ENCODE measurements around the gene KCTD7. TPM values are rescaled to one million over a fixed set of nuclear protein-coding genes. Genes with fewer than 3 reads are reported as not detected.
"Not testable (repeated sequence)": the region's sequence is repeated elsewhere in the genome, so short reads cannot be mapped to it uniquely, and the experiment has no call there.

KCTD7 gene
- total RNA-seq, 1 donor from 2014 or later: 33.8 TPM

DNA sequence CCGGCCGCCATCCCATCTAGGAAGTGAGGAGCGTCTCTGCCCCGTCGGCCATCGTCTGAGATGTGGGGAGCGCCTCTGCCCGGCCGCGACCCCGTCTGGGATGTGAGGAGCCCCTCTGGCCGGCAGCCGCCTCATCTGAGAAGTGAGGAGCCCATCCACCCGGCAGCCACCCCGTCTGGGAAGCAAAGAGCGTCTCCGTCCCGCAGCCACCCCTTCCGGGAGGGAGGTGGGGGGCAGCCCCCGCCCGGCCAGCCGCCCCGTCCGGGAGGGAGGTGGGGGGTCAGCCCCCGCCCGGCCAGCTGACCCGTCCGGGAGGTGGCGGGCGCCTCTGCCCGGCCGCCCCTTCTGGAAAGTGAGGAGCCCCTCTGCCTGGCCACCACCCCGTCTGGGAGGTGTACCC, 14.1 kb upstream of the KCTD7 start:
- not testable (repeated sequence) for DNase-seq (ENCODE audit: low spot score in 2 of 2); FAIRE-seq

GRCh38 chr7:66615699-66616098, 13.0 kb upstream of the KCTD7 start:
- FAIRE-seq: no peak
- no peak for DNase-seq (ENCODE audit: low spot score in 2 of 2)

DNA sequence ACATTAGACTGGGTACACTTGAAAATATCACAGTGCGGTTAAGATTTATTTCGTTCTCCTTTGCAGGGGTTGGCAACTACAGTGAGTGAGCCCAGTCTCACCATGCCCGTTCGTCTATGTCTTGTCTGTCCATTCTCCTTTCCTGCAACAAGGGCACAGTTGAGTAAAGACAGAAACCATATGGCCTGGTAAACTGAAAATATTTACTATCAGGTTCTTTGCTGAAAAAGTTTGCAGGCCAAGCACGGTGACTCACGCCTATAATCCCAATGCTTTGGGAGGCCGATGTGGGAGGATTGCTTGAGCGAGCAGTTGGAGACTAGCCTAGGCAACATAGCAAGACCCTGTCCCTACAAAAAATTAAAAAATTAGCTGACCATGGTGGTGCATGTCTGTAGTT, 11.4 kb upstream of the KCTD7 start:
- FAIRE-seq: no peak
- no peak for DNase-seq (ENCODE audit: low spot score in 2 of 2)

- FAIRE-seq; DNase-seq (ENCODE audit: low spot score in 2 of 2): not testable (repeated sequence)
These were observed 9.2 kb upstream of the KCTD7 start for GRCh38 chr7:66619341-66619948.

DNA sequence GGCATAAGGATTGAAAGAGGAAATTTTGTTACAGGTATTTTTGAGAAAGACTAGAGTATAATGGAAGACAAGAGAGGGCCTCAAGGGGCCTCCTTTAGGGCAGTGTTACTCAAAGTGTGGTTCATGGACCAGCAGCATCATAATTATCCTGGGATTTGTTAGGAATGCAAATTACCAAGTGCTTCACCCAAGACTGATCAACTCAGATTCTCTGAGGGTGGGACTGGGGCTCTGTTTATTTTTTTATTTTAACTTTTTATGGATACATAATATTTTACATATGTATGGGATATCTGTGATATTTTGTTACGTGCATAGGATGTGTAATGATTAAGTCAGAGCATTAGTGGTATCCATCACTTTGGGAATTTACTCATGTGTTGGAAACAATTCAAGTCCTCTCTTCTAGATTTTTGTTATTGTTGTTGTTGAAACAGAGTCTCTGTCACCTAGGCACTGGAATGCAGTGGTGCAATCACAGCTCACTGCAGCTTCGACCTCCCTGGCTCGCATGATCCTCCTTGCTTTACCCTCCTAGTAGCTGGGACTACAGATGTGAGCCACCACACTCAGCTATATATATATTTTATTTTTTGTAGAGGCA, 2.2 kb upstream of the KCTD7 start:
- no peak for FAIRE-seq

GRCh38 chr7:66627151-66627681, 1.5 kb upstream of the KCTD7 start:
- DNase-seq (ENCODE audit: low spot score in 2 of 2) (no peak), FAIRE-seq (no peak)

More for the DNA sequence above, 2.2 kb upstream of the KCTD7 start:
- no peak for DNase-seq (ENCODE audit: low spot score in 2 of 2)

DNA sequence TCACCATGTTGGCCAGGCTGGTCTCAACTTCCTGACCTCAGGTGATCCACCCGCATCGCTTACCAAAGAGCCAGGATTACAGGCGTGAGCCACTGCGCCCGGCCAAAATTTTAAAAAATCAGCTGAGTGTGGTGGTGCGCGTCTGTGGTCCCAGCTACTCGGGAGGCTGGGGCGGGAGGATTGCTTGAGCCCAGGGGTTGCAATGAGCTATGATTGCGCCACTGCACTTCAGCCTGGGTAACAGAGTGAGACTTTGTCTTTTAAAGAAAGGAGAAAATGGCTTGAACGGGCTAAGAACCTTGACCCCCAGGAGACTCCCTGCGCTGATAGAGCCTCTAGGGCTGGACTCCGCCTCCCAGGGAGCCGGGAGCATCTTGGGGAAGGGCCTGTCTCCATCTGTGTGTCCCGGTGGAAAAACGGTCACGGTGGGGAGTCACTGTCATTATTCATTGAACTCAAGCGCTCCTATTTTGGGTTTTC, 760 bp upstream of the KCTD7 start:
- no peak for DNase-seq (ENCODE audit: low spot score in 2 of 2)
- FAIRE-seq: no peak

- FAIRE-seq (no peak), DNase-seq (ENCODE audit: low spot score in 2 of 2) (no peak)
These were observed 761 bp downstream of the KCTD7 start for GRCh38 chr7:66629222-66630062.

DNA sequence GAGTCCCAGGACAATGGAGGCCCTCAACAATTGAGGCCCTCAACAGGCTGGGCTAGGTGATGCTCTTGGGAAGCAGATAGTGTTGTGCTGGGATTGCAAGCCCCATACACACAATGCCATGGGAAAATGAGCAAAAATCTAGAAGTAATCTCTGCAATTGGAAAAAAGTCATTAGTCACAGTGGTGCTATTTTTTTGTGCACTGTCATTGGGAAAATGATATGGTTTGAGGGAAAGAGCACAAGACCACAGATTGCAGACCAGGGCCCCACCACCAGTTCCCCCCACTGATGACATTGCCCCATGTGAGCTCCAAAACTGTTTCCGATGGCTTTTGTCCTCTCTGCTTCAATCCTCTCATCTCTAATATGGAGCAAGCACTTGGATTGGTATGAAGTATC, 1.9 kb downstream of the KCTD7 start:
- FAIRE-seq: no peak
- DNase-seq (ENCODE audit: low spot score in 2 of 2): no peak

GRCh38 chr7:66631471-66631870, 2.8 kb downstream of the KCTD7 start:
- DNase-seq (ENCODE audit: low spot score in 2 of 2) (no peak), FAIRE-seq (no peak)

DNA sequence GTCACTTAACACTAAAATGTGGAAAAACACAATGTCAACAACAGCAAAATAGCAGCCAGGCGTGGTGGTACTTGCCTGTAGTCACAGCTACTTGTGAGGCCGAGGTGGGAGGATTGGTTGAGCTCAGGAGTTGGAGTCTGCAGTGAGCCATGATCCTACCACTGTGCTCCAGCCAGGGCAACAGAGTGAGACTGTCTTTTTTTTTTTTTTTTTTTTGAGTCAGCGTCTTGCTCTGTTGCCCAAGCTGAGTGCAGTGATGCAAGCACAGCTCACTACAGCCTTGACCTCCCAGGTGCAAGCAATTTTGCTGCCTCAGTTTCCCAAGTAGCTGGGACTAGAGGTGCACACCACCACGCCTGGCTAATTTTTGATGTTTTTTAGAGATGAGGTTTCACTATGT, 6.1 kb downstream of the KCTD7 start:
- no peak for DNase-seq (ENCODE audit: low spot score in 2 of 2)
- FAIRE-seq: no peak

DNA sequence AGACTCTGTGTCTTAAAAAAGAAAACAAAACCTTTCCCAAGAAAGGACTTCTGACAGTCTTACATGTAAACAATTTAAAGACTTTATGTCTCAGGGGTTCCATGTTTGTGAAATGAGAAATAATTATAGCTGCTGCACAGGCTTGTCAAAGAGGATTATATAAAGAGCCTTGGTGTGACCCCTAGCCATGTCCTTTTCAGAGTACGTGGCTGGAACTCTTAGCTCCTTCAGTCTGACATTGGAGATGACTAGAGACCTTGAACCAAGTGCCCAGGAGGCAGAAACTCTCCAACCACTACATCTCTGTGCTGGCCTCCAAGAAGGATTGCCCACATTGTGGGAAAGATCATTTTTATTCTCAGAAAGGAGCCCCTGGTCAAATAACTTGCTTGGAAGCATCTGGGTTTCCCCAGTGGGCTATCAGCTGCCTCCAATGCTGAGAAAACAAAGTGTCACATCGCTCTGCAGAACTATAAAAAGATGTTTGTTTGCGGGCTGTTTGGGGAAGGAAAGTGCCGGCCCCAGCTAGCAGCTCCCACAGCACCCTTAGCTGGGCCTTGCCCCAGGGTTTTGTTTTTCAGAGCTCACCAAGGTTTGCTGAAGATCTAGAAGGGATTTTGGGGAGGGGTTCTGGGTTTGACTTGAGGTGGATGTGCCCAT, 6.8 kb downstream of the KCTD7 start:
- DNase-seq (ENCODE audit: low spot score in 2 of 2); FAIRE-seq: not testable (repeated sequence)

GRCh38 chr7:66635982-66636546, 7.4 kb downstream of the KCTD7 start:
- not testable (repeated sequence) for DNase-seq (ENCODE audit: low spot score in 2 of 2); FAIRE-seq

DNA sequence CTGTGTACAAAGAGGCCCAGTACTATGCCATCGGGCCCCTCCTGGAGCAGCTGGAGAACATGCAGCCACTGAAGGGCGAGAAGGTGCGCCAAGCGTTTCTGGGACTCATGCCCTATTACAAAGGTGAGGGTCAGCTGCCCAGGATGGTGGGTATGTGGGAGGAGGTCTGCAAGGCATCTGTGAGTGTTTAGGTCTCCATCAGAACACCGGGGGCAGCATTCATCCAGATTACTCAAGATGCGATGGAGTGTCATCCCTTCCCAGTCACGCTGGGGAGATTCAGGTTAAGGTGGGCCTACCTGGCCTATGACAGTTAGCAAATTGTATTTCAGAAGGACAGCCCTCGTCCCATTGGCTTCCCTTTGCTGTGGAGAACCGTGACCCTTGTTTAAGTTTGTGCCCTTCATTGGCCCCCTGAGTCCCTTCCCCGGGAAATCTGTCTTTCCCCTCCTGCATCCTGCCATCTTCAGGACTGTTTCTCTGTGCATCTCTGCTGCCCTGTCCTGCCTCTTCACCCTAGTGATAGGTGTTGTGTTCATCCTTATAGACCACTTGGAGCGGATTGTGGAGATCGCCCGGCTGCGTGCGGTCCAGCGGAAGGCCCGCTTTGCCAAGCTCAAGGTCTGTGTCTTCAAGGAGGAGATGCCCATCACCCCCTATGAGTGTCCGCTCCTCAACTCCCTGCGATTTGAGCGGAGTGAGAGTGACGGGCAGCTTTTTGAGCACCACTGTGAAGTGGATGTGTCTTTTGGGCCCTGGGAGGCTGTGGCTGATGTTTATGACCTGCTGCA, 9.8 kb downstream of the KCTD7 start:
- DNase-seq (ENCODE audit: low spot score in 2 of 2) (no peak), FAIRE-seq (no peak)

GRCh38 chr7:66639773-66640172, 11.1 kb downstream of the KCTD7 start:
- FAIRE-seq: no peak
- DNase-seq (ENCODE audit: low spot score in 2 of 2): no peak

- DNase-seq (ENCODE audit: low spot score in 2 of 2): no peak
- FAIRE-seq: no peak
These were observed 12.3 kb downstream of the KCTD7 start for GRCh38 chr7:66640802-66641525.

GRCh38 chr7:66641526-66641871, 12.8 kb downstream of the KCTD7 start:
- FAIRE-seq (no peak), DNase-seq (ENCODE audit: low spot score in 2 of 2) (no peak)

GRCh38 chr7:66642186-66642585, 13.5 kb downstream of the KCTD7 start:
- FAIRE-seq: no peak
- no peak for DNase-seq (ENCODE audit: low spot score in 2 of 2)

DNA sequence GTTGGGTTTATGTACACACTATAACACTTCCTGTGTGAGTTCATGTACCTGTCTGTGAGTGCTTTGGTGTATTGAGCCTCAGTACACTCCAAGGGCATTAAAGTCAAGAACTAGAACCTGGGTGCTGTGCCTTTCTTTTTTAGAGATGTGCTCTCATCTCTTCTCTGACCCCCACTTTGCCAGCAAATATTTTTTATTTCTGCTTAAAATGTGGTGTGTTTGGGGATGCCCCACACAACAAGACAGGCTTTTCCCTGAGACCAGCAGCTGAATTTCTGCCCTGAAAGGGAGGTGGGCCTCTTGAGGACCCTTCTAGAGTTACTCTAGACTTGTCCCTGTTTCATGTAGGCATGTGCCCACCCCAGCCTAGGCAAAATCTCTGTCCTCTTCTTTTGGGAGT, 14.3 kb downstream of the KCTD7 start:
- no peak for DNase-seq (ENCODE audit: low spot score in 2 of 2)
- no peak for FAIRE-seq

Data from frontal cortex (tissue), 4 donors.